HG02623 (cell line): Measurements from ENCODE around the gene DPCD.

ENCODE experiments used
- ATAC-seq: cut with Tn5 transposase; IDR thresholded peaks from one replicate; pipeline ENCODE4 v1.9.1; 2021; ENCODE audit warnings: moderate library complexity; ENCODE audit not compliant: unreplicated experiment

Gene DPCD

DNA sequence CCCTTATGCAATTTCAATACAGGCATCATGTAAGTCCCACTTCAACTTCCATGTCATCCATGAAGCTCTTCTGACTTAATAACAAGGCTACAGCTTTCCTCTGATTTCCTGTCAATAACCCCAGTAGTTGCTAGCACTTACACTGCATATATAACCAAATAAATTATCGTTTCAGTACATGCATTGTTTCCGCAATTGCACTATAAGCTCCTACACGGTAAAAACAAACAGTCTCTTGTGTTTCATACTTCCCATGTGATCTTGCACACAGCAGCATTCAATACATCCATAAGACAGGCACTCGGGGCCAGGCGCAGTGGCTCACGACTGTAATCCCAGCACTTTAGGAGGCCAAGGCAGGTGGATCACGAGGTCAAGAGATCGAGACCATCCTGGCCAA, 65.4 kb downstream of the DPCD start:
- no peak for ATAC-seq

DNA sequence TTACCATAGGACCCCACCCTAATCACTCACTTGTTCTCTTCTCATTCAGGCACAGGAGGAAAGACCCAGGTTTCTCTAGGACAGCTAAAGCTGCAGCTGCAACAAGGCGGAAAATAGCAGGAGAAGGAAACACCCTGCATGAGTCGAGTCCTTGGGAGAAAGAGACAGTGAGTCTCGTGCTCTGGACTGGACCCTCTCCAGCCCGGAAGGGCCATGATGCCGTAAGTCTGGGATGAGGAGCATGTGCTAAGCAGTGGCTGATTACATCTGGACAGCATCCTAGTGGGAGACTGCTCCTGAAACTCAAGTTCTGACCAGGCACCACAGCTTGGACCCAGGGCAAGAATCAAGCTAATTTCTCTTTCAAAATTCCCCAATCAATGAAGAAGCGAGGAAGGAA, 67.4 kb downstream of the DPCD start:
- no peak for ATAC-seq

DNA sequence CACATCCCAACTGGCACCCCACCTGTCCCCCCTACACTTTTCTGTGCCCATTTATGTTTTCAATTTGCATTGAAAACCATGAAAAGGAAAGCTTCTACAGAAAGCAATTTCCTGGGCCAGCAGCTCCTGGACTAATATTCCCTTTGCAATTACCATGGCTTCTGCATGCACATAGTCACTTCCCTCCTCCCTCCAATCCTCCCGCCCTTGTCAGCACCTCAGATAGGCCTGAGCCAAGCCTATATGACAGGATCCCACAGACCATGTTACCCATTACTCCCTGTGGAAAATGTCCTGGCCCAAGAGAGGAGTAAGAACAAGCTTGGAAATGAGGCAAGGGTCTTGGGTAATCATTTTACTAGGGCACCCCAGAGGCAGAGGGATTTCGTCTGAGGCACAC, 68.8 kb downstream of the DPCD start:
- ATAC-seq, result no peak

DNA sequence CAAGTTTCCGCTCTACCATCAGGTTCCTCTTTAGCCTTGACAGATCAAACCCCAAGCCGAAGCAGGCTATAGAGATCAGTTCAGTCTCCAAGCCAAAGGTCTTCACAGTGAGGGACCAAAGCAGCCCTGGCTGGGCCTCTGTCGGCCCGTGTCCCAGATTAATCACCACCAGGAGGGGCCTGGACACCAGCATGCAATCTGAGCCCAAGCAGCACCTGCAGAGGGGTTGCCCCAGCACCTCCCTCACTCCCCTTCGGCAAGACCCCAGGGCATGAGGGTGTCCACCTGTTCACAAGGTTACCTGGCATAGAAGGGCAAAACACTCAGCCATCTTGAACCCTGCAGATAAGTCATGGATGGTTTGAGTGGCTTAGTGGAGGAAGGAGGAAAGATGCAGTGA, 70.9 kb downstream of the DPCD start:
- no peak for ATAC-seq
